Measurements from ENCODE around the gene PRLR.
A peak's percentile ranks its signal among the peaks of the same experiment; 100 is the strongest.

- TF ChIP-seq CTCF (IDR thresholded peaks at IDR 0.05; ENCODE audit: low read depth, low read length, poor library complexity, severe bottlenecking) (peak; percentile 68), EZH2phosphoT487 (IDR thresholded peaks at IDR 0.05; ENCODE audit: borderline replicate concordance, low read length) (no peak)
Observed at GRCh38 chr5:35202319-35203111, 27.8 kb downstream of the PRLR start.

All from DOHH2 (cell line).